Measurements from ENCODE around the gene UBE2A.

The UBE2A gene

DNA sequence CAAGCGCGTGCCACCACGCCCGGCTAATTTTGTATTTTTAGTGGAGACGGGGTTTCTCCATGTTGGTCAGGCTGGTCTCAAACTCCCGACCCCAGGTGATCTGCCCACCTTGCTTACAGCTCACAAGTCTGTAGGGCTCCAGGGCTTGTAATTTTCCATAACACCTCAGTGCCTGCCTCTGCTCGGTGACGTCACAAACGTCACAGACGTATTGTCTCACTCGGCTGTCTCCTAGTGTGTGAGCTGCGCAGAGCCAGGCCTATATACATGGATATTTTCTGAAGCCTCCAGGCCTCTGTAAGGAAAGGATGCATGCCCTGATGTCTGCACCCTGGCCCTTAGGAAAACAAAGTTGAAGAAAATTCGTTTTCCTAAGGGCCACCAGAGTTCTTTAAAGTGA, 40.4 kb downstream of the UBE2A start:
- no peak for DNase-seq

DNA sequence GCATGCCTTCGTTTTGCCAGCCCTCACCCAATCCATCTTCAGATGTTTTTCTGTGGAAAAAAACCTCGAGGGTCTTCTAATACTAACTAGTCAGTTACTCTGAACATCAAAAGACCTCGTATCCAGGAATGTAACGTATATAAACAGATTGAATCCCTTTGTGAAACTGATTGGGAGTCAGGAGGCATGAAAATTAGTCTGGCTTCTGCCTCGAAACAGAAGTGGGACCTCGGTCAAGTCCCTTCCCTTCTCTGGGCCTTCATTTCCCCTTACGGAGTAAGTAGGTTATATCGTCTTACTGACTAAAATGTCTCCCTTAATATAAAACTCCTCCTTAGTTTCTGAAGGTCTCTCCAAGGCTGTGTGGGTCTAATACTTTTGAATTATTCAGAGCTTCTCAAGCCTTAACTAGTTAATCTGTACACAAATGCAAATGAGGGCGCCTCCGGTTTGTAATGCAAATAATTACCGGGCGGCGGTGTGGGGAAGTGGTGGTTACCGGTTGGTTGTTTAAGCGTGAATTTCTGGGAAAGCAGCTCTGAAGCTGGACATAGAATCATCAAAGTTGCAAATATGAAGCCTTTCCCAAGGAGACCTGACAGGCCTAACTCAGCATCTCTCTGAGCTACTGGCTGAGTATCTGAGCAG, 43.3 kb downstream of the UBE2A start:
- DNase-seq: no peak

DNA sequence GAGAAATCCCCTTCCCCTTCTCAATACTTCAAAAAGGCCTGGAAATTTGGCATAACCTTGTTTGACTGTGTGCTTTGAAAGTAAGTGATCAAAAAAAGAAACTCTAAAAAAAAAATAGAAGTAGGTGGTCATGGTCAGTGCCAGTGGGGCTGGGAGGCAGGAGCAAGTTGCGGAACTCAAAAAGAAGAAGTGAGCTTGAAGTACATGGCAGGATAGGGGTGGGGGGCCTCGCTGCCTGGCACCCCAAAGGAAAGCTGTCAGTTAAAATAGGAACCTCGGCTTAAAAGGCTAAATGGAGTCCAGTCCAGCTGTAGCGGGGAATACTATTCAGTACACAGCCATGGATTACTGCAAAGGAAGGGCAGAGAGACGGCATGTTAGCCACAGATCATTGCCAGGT, 44.1 kb downstream of the UBE2A start:
- DNase-seq: no peak

DNA sequence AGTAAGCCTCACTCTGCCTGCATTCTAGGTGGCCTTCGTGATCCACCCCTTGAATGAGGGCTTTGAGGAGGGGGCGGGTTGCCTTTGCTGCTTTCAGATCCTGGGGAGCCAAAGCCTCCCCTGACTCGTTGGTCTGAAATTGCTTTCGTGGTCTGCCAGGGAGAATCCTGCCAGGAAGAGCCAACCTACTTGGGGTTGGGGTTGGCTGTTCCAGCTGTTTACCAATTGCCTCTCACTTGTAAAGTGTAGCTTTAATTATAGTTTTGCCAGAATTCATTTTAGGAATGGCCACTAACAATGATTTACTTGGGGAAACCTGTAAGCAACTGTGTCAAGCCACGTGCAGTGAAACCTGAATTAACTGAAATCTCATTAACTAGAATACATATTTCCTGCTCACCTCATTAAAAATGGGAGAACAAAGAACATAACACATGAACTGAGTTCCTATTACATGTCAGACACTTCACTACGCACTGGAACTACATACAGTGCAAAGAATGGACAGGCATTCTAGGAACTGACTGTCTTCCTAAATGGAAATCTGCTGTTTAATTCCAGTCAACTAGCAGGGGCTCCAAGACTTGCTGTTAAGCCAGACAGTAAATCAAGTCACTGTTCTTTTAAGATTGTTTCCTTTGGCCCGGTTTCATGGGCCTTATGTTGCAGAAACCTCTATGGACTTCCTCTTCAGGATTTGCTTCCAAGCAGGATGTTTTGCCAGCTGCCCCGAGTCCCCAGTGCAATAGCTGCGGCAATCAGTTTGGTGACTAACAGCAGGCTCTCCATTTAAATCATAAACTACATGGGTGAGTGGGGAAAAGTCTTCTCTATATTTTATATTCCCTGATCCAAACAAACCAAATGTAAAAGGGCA, 48.2 kb downstream of the UBE2A start:
- no peak for DNase-seq

DNA sequence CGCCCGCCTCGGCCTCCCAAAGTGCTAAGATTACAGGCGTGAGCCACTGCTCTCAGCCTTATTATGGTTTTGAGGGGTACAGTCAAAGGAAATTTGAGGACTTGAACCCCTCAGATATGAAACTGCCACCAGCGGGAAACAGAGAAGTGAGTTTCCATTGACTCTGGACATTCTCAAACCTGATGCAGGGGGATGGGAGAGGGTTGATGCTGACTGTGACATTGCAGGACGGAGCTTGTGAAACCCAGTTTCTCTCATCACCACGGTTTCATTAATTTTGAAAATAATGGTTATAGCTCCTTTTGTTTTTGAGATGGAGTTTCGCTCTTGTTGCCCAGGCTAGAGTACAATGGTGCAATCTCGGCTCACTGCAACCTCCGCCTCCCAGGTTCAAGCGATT, 50.1 kb downstream of the UBE2A start:
- no peak for DNase-seq

DNA sequence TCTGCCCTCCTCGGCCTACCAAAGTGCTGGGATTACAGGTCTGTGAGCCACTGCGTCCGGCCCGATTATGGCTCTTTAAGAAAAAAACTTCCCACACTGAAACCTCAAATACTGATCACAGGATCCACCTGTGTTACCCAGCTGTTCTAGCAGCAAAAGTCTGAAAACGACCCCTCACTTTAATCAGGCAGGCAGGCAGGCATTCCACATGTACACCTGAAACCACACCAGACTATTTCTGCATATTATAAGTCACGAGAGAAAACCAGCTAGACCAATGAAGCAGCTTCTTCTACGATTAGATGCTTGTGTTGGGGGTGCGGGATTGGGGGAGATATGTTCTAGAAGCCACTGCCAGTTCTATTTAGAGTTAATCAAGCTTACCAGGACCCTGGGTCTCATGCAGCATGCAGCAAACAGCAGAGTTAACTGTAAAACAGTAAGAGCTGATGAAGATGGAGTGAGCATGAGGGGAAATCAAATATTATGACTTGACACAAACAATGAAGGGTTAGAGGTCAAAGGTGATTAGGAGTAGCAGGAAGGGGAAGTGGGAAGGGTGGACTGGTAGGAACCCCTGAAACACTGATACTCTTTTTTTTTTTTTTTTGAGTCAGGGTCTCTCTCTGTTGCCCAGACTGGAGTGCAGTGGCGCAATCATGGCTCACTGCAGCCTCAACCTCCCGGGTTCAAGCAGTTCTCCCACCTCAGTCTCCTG, 50.7 kb downstream of the UBE2A start:
- no peak for DNase-seq

DNA sequence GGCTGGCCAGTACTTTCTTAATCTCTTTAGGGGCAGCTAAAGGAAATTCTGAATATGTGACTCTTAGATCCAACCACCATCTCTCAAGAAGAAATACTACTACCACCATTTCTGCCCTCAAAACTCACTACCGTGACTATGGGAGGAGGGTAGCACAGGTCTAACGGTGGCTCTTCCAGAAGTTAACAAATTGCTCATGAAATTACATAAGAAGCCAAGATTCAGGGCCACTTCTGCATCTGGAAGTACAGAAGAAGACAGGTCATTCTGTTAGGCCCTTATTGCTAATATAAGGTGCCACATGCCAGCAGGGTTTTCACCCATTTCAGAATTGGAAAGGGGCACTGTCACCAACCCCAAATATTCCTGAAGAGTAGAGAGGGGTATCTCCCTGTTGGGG, 51.5 kb downstream of the UBE2A start:
- no peak for DNase-seq

All from CD4-positive, alpha-beta T cell treated with Interleukin-4 for 4 hours (primary cell).